AG04449 (cell line): ENCODE results near the gene TBC1D1.

Experiments
- CTCF ChIA-PET: fragments of 350-600 bp; formaldehyde crosslinking; extraction: SDS; loops from one replicate; lab custom pipeline; 2021; ENCODE audit warnings: antibody characterized with exemption; lab: Yijun Ruan, JAX
- POLR2A ChIA-PET: fragments of 400-600, 350-600 bp; formaldehyde crosslinking; extraction: SDS; loops from one replicate; lab custom pipeline; 2020; ENCODE audit warnings: antibody characterized with exemption, inconsistent platforms; lab: Yijun Ruan, JAX
- DNase-seq: peaks from one replicate; pipeline ENCODE4 v3.0.0-alpha.2; 2010; ENCODE audit warnings: low read depth, low spot score
- H3K4me3 ChIP-seq: 2 replicates; pipeline ENCODE4 v1.5.1; 2011; ENCODE audit warnings: low read depth, mild to moderate bottlenecking, control low read depth, low read length
- CTCF ChIP-seq: IDR thresholded peaks from one replicate; pipeline ENCODE4 v1.5.1; 2011; ENCODE audit warnings: mild to moderate bottlenecking, moderate library complexity, low read length, control low read depth, inconsistent platforms; ENCODE audit not compliant: insufficient read depth; ENCODE audit errors: missing control alignments

Gene TBC1D1

GRCh38 chr4:38084877-38085711 lies 194.2 kb downstream of the TBC1D1 start:
- CTCF ChIA-PET: interaction anchor here (1.1 to 2.6 kb wide), 2 partner anchors 23 to 95 kb away, joined by 3 to 8 read pairs; no protein-coding TSS in a partner anchor
- no peak for TF ChIP-seq CTCF
- POLR2A ChIA-PET: interaction anchor here (1.2 kb wide), 1 partner anchor 15 kb away, joined by 3 read pairs; no protein-coding TSS in a partner anchor
- no peak for DNase-seq
- H3K4me3 ChIP-seq: no peak overlapping the region

- no peak overlapping the region for H3K4me3 ChIP-seq
- CTCF ChIA-PET: interaction anchor here (1.1 to 2.6 kb wide), 3 partner anchors 8 to 94 kb away, joined by 3 to 8 read pairs (median 3); no protein-coding TSS in a partner anchor
- no peak for TF ChIP-seq CTCF
- POLR2A ChIA-PET: interaction anchor here (1.2 kb wide), 1 partner anchor 14 kb away, joined by 3 read pairs; no protein-coding TSS in a partner anchor
- no peak for DNase-seq
These were observed 194.9 kb downstream of the TBC1D1 start for GRCh38 chr4:38085751-38086150.

- TF ChIP-seq CTCF: no peak
- no peak for DNase-seq
- H3K4me3 ChIP-seq: no peak overlapping the region
- POLR2A ChIA-PET: interaction anchor here (1.2 kb wide), 1 partner anchor 14 kb away, joined by 3 read pairs; no protein-coding TSS in a partner anchor
- CTCF ChIA-PET: interaction anchor here (0.6 to 2.6 kb wide), 5 partner anchors 8 to 94 kb away, joined by 3 to 8 read pairs (median 3); no protein-coding TSS in a partner anchor
These were observed 195.4 kb downstream of the TBC1D1 start for GRCh38 chr4:38086151-38086848.

GRCh38 chr4:38086849-38087226 lies 196.0 kb downstream of the TBC1D1 start:
- ChIA-PET POLR2A (no interaction called here), CTCF (interaction anchor here (0.6 to 2.6 kb wide), 4 partner anchors 7 to 93 kb away, joined by 3 to 8 read pairs (median 4); no protein-coding TSS in a partner anchor)
- DNase-seq: no peak
- H3K4me3 ChIP-seq: no peak overlapping the region
- no peak for TF ChIP-seq CTCF

GRCh38 chr4:38088321-38088720 lies 197.4 kb downstream of the TBC1D1 start:
- POLR2A ChIA-PET: no interaction called here
- no peak for DNase-seq
- no peak for TF ChIP-seq CTCF
- CTCF ChIA-PET: interaction anchor here (1.4 kb wide), 1 partner anchor 26 kb away, joined by 3 read pairs; no protein-coding TSS in a partner anchor
- H3K4me3 ChIP-seq: no peak overlapping the region
